Gastrocnemius medialis (tissue), 4 donors: ENCODE measurements around the gene ERC1. TPM values are rescaled to one million over a fixed set of nuclear protein-coding genes. Genes with fewer than 3 reads are reported as not detected.

Experiments used
- ATAC-seq, 2 donors: fragments of 150-250 bp; one replicate each; pipeline ENCODE4 v1.9.1; 2016
- DNase-seq, 2 donors: peaks; one replicate each; pipeline ENCODE4 v3.0.0-alpha.2; 2019
- H3K27ac ChIP-seq, 4 donors: fragments of 200-600 bp; sonication (generic); 1 replicate in 1 of 4; 2 replicates in 3 of 4; pipeline ENCODE4 v1.5.1; 2016 to 2018; ENCODE audit warnings: mild to moderate bottlenecking in 2 of 4, moderate library complexity in 1 of 4
- H3K27me3 ChIP-seq, 3 donors: fragments of 200-600 bp; sonication (generic) in 2 of 3; 1 replicate in 1 of 3; 2 replicates in 2 of 3; pipeline versions ENCODE4 v1.5.1 to v1.6.0; 2016 to 2019; ENCODE audit warnings: mild to moderate bottlenecking in 1 of 3, moderate library complexity in 1 of 3
- H3K36me3 ChIP-seq, 2 donors: fragments of 200-600 bp; sonication (generic) in 1 of 2; one replicate each; pipeline ENCODE4 v1.5.1; 2017 to 2018
- H3K4me1 ChIP-seq, 2 donors: fragments of 200-600 bp; sonication (generic) in 1 of 2; one replicate each; pipeline ENCODE4 v1.5.1; 2016 to 2017; ENCODE audit warnings: mild to moderate bottlenecking in 2 of 2
- H3K4me3 ChIP-seq, 4 donors: fragments of 200-600 bp; sonication (generic) in 3 of 4; 1 replicate in 1 of 4; 2 replicates in 3 of 4; pipeline ENCODE4 v1.5.1; 2016 to 2019; ENCODE audit warnings: mild to moderate bottlenecking in 2 of 4
- H3K9me3 ChIP-seq, 3 donors: fragments of 200-600 bp; sonication (generic) in 2 of 3; 1 replicate in 1 of 3; 2 replicates in 2 of 3; pipeline ENCODE4 v1.5.1; 2016 to 2019
- CTCF ChIP-seq, 5 experiments: fragments of 450-650 bp in 3 of 5; fragments of 200-600 bp in 2 of 5; sonication (generic) in 2 of 5; IDR thresholded peaks in 4 of 5; conservative IDR thresholded peaks in 1 of 5; 1 replicate in 4 of 5; 2 replicates in 1 of 5; pipeline ENCODE4 v1.5.1; 2016 to 2019; ENCODE audit warnings: antibody characterized with exemption in 5 of 5, mild to moderate bottlenecking in 3 of 5, moderate library complexity in 3 of 5
- POLR2A ChIP-seq, 2 donors: fragments of 450-650 bp; IDR thresholded peaks; one replicate each; pipeline ENCODE4 v1.6.1; 2017; ENCODE audit warnings: antibody characterized with exemption in 2 of 2, mild to moderate bottlenecking in 2 of 2, moderate library complexity in 2 of 2
- in situ Hi-C, 4 donors: fragments of 200-750 bp; cut with MboI; loops; one replicate each; pipeline versions ENCODE4 v1.15.0 to v1.8.0; 2017; ENCODE audit warnings: low sequenced_read_pairs in 4 of 4
- intact Hi-C: fragments of 100-400 bp; cut with DNase I; formaldehyde crosslinking; loops from one replicate; pipeline ENCODE4 v1.15.1; 2023; ENCODE audit warnings: low total_unique reads
- total RNA-seq, 4 donors: library from RNA; depleted of rRNA; stranded (reverse); fragments of >200 nt; gene quantifications; one replicate each; pipeline versions ENCODE4 v1.1.0 to v1.2.3, GENCODE V29; 2016

The ERC1 gene
- total RNA-seq, 4 donors from 2014 or later = 20.3 to 39.1 (median 23.5) TPM

- no peak overlapping the region for H3K4me3 ChIP-seq
- in situ Hi-C loops (no loop called here), intact Hi-C loops (no loop called here)
- H3K4me1 ChIP-seq = peaks cover 0 to under 1% of the 10 kb centered on the region in 2 donors
- DNase-seq (no peak), ATAC-seq (no peak)
- no peaks in the 10 kb centered on the region for H3K36me3 ChIP-seq
- TF ChIP-seq POLR2A (IDR thresholded peaks at IDR 0.05) (no peak), CTCF (IDR thresholded peaks at IDR 0.05 in 4 of 5, conservative IDR thresholded peaks at IDR 0.05 in 1 of 5) (no peak)
- no peaks in the 10 kb centered on the region for H3K9me3 ChIP-seq
- no peak overlapping the region for H3K27ac ChIP-seq
- peaks cover 0 to 4% (median 3%) of the 10 kb centered on the region in 3 donors for H3K27me3 ChIP-seq
Observed at GRCh38 chr12:1505576-1505975, 514.6 kb downstream of the ERC1 start.

- intact Hi-C loops (no loop called here), in situ Hi-C loops (no loop called here)
- H3K4me1 ChIP-seq = no peaks in the 10 kb centered on the region
- no peak overlapping the region for H3K27ac ChIP-seq
- DNase-seq (no peak), ATAC-seq (no peak)
- no peak overlapping the region for H3K4me3 ChIP-seq
- H3K9me3 ChIP-seq = no peaks in the 10 kb centered on the region
- no peak for TF ChIP-seq POLR2A (IDR thresholded peaks at IDR 0.05)
- no peak for TF ChIP-seq CTCF (IDR thresholded peaks at IDR 0.05 in 4 of 5, conservative IDR thresholded peaks at IDR 0.05 in 1 of 5)
- H3K27me3 ChIP-seq = peaks cover 0 to 4% (median 3%) of the 10 kb centered on the region in 3 donors
- H3K36me3 ChIP-seq = no peaks in the 10 kb centered on the region
Observed at GRCh38 chr12:1507308-1507707, 516.3 kb downstream of the ERC1 start.

- no peak for ATAC-seq
- TF ChIP-seq CTCF (IDR thresholded peaks at IDR 0.05 in 4 of 5, conservative IDR thresholded peaks at IDR 0.05 in 1 of 5) (no peak), POLR2A (IDR thresholded peaks at IDR 0.05) (no peak)
- intact Hi-C loops = no loop called here
- Histone ChIP-seq H3K4me3 (no peak overlapping the region), H3K36me3 (no peaks in the 10 kb centered on the region), H3K9me3 (no peaks in the 10 kb centered on the region), H3K27ac (no peak overlapping the region), H3K4me1 (no peaks in the 10 kb centered on the region), H3K27me3 (no peaks in the 10 kb centered on the region)
- DNase-seq = no peak
- in situ Hi-C loops = no loop called here
Observed at GRCh38 chr12:1509413-1510052, 518.5 kb downstream of the ERC1 start.

GRCh38 chr12:1510056-1510812, 519.2 kb downstream of the ERC1 start:
- no peaks in the 10 kb centered on the region for H3K4me1 ChIP-seq
- H3K27ac ChIP-seq = no peak overlapping the region
- DNase-seq = no peak
- peaks cover 0 to 4% (median 0%) of the 10 kb centered on the region in 3 donors for H3K9me3 ChIP-seq
- no peak for ATAC-seq
- no peaks in the 10 kb centered on the region for H3K36me3 ChIP-seq
- in situ Hi-C loops (no loop called here), intact Hi-C loops (no loop called here)
- no peak for TF ChIP-seq CTCF (IDR thresholded peaks at IDR 0.05 in 4 of 5, conservative IDR thresholded peaks at IDR 0.05 in 1 of 5)
- no peak overlapping the region for H3K4me3 ChIP-seq
- no peaks in the 10 kb centered on the region for H3K27me3 ChIP-seq
